ENCODE results near the gene LUM.

DNA sequence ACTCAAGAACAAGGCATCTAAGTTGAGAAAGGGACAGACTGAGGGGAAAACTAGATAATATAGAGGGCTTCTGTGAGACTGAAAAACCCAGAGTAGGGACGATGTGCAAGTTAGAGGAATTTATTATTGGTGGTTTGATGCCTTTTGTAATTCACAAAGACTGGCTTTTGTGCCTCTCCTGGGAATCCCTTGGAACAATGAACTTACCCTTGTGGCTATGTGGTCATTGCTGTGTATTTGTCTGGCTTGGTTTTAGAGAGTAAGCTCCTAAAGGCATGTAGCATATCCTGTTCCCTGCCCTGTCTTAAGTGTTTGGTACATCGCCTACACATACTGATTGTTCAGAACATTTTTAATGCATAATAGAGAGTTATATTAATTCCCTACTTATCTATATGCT, 44.7 kb upstream of the LUM start:
- TF ChIP-seq, protein P1, sequence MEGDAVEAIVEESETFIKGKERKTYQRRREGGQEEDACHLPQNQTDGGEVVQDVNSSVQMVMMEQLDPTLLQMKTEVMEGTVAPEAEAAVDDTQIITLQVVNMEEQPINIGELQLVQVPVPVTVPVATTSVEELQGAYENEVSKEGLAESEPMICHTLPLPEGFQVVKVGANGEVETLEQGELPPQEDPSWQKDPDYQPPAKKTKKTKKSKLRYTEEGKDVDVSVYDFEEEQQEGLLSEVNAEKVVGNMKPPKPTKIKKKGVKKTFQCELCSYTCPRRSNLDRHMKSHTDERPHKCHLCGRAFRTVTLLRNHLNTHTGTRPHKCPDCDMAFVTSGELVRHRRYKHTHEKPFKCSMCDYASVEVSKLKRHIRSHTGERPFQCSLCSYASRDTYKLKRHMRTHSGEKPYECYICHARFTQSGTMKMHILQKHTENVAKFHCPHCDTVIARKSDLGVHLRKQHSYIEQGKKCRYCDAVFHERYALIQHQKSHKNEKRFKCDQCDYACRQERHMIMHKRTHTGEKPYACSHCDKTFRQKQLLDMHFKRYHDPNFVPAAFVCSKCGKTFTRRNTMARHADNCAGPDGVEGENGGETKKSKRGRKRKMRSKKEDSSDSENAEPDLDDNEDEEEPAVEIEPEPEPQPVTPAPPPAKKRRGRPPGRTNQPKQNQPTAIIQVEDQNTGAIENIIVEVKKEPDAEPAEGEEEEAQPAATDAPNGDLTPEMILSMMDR (IDR thresholded peaks at IDR 0.05; ENCODE audit: low read length): no peak
- TF ChIP-seq EZH2 (IDR thresholded peaks at IDR 0.05; ENCODE audit: borderline replicate concordance, low read length): no peak

All from OCI-LY1 (cell line).